ENCODE measurements around the gene CELF3. TPM values are rescaled to one million over a fixed set of nuclear protein-coding genes. Genes with fewer than 3 reads are reported as not detected.

Gene CELF3
- total RNA-seq, 2 donors from 2014 or later, result not detected

- DNase-seq (ENCODE audit: low spot score), result no peak
- H3K4me1 ChIP-seq, result no peaks in the 10 kb centered on the region
- no peaks in the 10 kb centered on the region for H3K9me3 ChIP-seq
- H3K4me3 ChIP-seq, result no peak overlapping the region
- H3K36me3 ChIP-seq, result no peaks in the 10 kb centered on the region
- no peaks in the 10 kb centered on the region for H3K27me3 ChIP-seq
- no peak overlapping the region for H3K27ac ChIP-seq
- TF ChIP-seq CTCF (IDR thresholded peaks at IDR 0.05), result no peak
These were observed 9.0 kb downstream of the CELF3 start for GRCh38 chr1:151707541-151708065.

- Histone ChIP-seq H3K4me1 (no peaks in the 10 kb centered on the region), H3K27ac (no peak overlapping the region), H3K27me3 (no peaks in the 10 kb centered on the region), H3K4me3 (no peak overlapping the region), H3K36me3 (peaks cover 4% of the 10 kb centered on the region), H3K9me3 (no peaks in the 10 kb centered on the region)
- TF ChIP-seq CTCF (IDR thresholded peaks at IDR 0.05), result no peak
- DNase-seq (ENCODE audit: low spot score), result no peak
These were observed 9.9 kb downstream of the CELF3 start for GRCh38 chr1:151706464-151707415.

- no peaks in the 10 kb centered on the region for H3K4me1 ChIP-seq
- H3K36me3 ChIP-seq, result peaks cover 12% of the 10 kb centered on the region
- H3K27ac ChIP-seq, result no peak overlapping the region
- no peak for DNase-seq (ENCODE audit: low spot score)
- TF ChIP-seq CTCF (IDR thresholded peaks at IDR 0.05), result no peak
- H3K27me3 ChIP-seq, result no peaks in the 10 kb centered on the region
- no peak overlapping the region for H3K4me3 ChIP-seq
- H3K9me3 ChIP-seq, result no peaks in the 10 kb centered on the region
These were observed 10.7 kb downstream of the CELF3 start for GRCh38 chr1:151705753-151706463.

- no peak overlapping the region for H3K4me3 ChIP-seq
- H3K4me1 ChIP-seq, result no peaks in the 10 kb centered on the region
- H3K27ac ChIP-seq, result no peak overlapping the region
- no peak for DNase-seq (ENCODE audit: low spot score)
- peaks cover 18% of the 10 kb centered on the region for H3K36me3 ChIP-seq
- no peaks in the 10 kb centered on the region for H3K9me3 ChIP-seq
- no peak for TF ChIP-seq CTCF (IDR thresholded peaks at IDR 0.05)
- no peaks in the 10 kb centered on the region for H3K27me3 ChIP-seq
These were observed 11.5 kb downstream of the CELF3 start for GRCh38 chr1:151705146-151705545.

GRCh38 chr1:151704246-151704645 is 12.4 kb downstream of the CELF3 start:
- Histone ChIP-seq H3K36me3 (peaks cover 27% of the 10 kb centered on the region), H3K27ac (no peak overlapping the region), H3K27me3 (no peaks in the 10 kb centered on the region), H3K4me3 (no peak overlapping the region), H3K4me1 (no peaks in the 10 kb centered on the region), H3K9me3 (no peaks in the 10 kb centered on the region)
- DNase-seq (ENCODE audit: low spot score), result no peak
- TF ChIP-seq CTCF (IDR thresholded peaks at IDR 0.05), result no peak

Measured in right atrium auricular region (tissue), 2 donors.